ENCODE measurements around the gene AMBRA1.
A peak's percentile ranks its signal among the peaks of the same experiment; 100 is the strongest.

The AMBRA1 gene

DNA sequence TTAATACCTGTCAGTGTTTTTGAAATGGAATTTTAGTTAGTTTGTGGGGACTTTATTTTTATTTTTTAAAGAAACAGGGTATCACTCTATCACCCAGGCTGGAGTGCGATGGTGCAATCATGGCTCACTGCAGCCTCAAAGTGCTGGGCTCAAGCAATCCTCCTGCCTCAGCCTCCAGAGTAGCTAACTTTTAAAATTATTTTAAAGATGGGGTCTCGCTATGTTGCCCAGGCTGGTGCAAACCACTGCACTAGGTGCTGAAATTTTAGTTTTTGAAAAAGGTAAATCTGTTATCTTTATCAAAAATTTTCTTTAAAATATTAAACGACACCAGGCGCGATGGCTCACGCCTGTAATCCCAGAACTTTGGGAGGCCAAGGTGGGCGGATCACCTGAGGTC, 42.6 kb downstream of the AMBRA1 start:
- DNase-seq (ENCODE audit: insufficient read length, low spot score) (no peak), FAIRE-seq (no peak)
- TF ChIP-seq CTCF (IDR thresholded peaks at IDR 0.05; ENCODE audit: insufficient read depth, missing control alignments): no peak

GRCh38 chr11:46547579-46547978, 46.2 kb downstream of the AMBRA1 start:
- no peak for TF ChIP-seq CTCF (IDR thresholded peaks at IDR 0.05; ENCODE audit: insufficient read depth, missing control alignments)
- no peak for DNase-seq (ENCODE audit: insufficient read length, low spot score)
- FAIRE-seq: no peak

DNA sequence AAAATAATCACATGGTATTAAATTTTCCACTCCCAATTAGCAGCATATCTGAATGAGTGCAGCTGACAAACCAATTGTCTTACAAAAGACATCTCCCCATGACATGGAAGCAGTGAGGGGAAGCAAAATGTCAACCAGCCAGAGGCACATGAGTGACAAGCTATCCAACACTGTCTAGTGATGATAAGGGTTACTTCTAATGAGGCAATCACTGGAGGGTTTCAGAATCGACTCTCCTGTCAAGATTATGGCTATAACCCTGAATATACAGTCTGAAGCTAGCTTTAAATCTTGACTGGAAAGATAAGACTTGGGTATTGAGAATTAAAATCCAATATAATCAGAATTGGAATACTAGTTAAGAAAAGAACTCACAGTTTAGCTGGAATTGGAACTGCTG, 50.3 kb downstream of the AMBRA1 start:
- DNase-seq (ENCODE audit: insufficient read length, low spot score) (no peak), FAIRE-seq (no peak)
- no peak for TF ChIP-seq CTCF (IDR thresholded peaks at IDR 0.05; ENCODE audit: insufficient read depth, missing control alignments)

DNA sequence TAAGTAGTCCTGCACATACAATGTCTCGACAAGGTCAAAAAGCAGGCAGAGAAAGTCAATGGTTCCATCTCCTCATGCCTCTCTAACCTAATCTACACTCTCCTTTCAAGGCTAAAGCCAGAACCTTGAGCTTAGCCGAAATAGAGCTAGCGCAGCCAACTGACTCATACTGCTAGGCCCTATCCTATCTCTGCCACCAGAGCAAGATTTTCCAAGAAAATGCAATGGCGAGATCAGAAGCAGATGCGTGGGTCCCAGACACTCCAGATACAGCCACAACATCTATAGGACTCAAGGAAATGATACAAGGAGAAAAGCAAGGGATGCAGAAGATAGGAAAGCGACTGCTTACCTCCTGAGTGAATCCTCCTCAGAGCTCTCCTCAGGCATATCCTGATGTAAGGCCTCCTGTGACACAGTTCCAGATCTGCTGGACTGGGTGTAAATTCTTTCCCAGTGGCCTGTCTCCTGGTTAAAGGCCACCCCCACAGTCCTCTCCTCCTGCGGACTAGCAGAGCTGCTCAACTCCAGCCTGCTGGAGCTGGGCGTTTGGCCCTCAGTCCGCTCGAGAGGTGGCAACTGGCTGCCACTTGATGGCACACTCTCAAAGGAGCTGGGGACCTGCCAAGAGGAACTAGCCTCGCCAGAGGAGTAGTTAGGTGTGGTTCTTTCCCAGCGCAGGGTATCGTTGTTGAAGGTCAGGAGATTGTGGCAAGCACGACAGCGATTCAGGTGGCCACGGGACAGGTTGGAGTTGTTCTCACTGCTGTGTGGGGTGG, 52.0 kb downstream of the AMBRA1 start:
- DNase-seq (ENCODE audit: insufficient read length, low spot score) (no peak), FAIRE-seq (no peak)
- peak; percentile 18 for TF ChIP-seq CTCF (IDR thresholded peaks at IDR 0.05; ENCODE audit: insufficient read depth, missing control alignments)

GRCh38 chr11:46540807-46541206, 53.0 kb downstream of the AMBRA1 start:
- TF ChIP-seq CTCF (IDR thresholded peaks at IDR 0.05; ENCODE audit: insufficient read depth, missing control alignments): no peak
- DNase-seq (ENCODE audit: insufficient read length, low spot score): no peak
- no peak for FAIRE-seq

GRCh38 chr11:46537537-46538295, 56.1 kb downstream of the AMBRA1 start:
- DNase-seq (ENCODE audit: insufficient read length, low spot score) (peak; percentile 42), FAIRE-seq (peak; percentile 35)
- TF ChIP-seq CTCF (IDR thresholded peaks at IDR 0.05; ENCODE audit: insufficient read depth, missing control alignments): peak; percentile 98

DNA sequence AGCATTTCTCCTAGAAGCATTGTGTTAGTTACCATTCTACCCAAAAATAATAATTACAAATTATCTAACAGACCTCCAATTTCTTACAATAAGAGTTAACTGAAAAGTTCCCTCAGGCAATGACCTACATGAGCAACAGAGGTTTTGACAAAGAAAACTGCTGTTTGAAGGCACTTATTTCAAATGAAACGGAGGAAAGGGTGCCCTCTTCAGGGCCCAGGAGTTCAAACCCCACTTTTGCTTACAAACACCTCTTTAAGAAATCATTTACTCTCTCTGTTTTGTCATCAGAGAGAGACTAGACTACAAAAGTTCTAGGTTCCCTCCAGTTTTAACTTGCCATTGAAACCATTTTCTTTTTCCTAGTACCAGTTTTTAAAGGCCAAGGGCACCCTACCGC, 56.7 kb downstream of the AMBRA1 start:
- DNase-seq (ENCODE audit: insufficient read length, low spot score): no peak
- no peak for FAIRE-seq
- peak; percentile 46 for TF ChIP-seq CTCF (IDR thresholded peaks at IDR 0.05; ENCODE audit: insufficient read depth, missing control alignments)
